Sciatic nerve (tissue), 2 donors: ENCODE data around the gene TNFRSF18. TPM values are rescaled to one million over a fixed set of nuclear protein-coding genes. Genes with fewer than 3 reads are reported as not detected.

ENCODE experiments used
- ATAC-seq: fragments of 200-7000 bp; cut with Tn5 transposase; one replicate; pipeline ENCODE4 v1.9.1; 2020; ENCODE audit warnings: mild to moderate bottlenecking, moderate library complexity
- DNase-seq: peaks from one replicate; pipeline ENCODE4 v3.0.0-alpha.2; 2020; ENCODE audit warnings: low spot score
- intact Hi-C: fragments of 100-400 bp; cut with DNase I; formaldehyde crosslinking; loops from one replicate; pipeline ENCODE4 v1.14.2; 2022
- microRNA-seq: library from miRNA; unstranded; fragments of <30 nt; microRNA quantifications from one replicate; pipeline ENCODE4 v1.2.0, GENCODE V29; 2020
- total RNA-seq: library from RNA; stranded (reverse); fragmentation: NEBNext Ultra II Directional; extraction: Animal tissue kit (Norgen Biotek cat#: 25700); gene quantifications from one replicate; pipeline ENCODE4 v1.2.1, GENCODE V29; 2021
- donor health status: DM: no; HTN: no; CAD: no.
- donor health status: DM: no; HTN: no; CAD: no.

The TNFRSF18 gene
- total RNA-seq, 1 donor from 2014 or later, result 0.58 TPM

DNA sequence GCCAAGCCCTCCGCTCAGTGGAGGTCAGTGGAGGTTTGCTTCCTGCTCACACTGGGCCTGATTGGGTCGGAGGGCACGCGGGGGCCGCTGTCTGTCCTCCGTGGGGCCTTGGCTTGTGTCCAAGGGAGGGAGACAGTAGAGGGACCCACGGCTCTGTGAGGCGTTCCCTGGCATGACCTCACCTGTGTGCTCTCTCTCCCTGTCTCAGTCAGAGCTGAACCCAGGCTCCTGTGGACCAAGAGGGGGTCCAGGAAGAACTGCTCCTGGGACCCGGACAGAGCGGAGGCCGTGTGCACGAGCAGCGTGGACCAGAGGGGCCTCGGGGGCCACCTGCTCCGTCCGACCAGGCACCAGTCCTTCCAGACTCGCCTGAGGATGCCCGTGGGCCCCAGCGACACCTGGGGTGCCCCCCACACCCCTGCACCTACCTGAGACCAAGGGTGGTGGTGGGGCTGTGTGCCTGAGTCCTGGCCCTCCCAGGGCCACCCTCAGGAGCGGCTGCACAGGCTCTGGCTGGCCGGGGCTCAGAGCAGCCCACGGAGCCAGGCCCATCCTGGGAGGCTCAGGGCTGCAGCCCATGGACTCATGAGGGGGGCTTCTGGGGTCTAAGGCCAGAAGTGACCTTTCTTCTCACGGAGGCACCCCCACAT, 46.0 kb downstream of the TNFRSF18 start:
- intact Hi-C loops, result no loop called here
- DNase-seq (no peak), ATAC-seq (no peak)

DNA sequence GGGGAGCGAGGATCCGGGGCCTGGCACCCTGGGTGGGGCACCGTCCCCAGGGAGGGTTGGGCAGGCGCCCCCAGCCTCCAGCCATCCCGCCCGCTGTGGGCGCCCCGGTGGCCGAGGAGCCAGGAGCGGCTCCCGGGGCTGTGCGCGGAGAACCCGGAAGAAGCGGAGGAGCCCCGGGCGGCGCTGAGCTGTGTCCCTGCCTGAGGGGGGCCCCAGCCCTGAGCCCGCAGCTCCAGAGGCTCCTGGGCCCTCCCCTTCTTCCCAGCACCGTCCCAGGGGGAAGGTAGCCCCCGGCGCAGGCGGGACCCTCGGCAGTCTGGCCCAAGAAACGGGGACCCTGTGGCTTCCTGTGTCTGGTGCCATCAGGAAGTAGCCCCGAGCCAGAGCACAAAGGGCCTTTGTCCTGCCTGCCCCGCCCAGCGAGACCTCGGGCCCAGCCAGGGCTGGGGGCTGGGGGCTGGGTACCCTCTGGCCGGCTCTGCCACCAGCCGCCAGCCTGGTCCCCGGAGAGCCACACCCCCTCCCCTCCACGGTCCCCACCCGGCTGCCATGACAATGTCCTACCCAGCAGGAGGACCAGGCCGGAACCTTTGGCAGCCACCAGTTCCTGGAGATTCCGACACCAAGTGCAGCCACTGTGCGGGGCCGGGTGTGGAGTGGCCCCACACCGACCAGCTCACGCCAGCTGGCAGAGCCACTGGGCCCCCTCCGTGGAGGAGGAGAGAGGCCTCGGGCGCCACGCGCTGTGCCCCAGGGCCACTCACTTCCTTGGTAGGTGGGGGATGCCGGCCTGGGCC, 48.3 kb downstream of the TNFRSF18 start:
- DNase-seq (peak; percentile 79), ATAC-seq (peak; percentile 53)
- intact Hi-C loops, result no loop called here

DNA sequence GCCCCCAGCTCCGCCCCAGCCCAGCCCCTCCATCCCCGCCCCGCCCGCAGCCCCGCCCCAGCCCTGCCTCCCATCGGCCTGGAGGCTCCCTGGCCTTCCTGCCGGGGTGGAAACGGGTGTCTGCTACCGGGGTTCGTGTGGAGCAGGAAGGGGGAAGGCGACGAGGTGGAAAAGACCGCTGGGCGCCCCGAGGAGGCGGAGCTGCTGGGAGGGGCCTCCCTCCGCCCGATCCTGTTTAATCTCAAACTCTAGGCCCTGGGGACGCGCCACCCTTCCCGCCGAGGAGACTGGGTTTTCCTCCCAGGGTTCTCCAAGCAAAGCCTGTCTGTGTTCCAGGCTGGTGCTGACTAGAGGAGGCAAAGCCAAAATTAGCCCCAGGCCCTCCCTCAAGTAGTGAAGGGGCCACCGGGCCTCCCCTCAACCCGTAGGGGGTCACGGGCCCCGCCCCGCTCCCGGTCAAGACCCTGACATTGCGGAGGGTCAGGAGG, 48.9 kb downstream of the TNFRSF18 start:
- DNase-seq, result peak; percentile 90
- intact Hi-C loops, result no loop called here

DNA sequence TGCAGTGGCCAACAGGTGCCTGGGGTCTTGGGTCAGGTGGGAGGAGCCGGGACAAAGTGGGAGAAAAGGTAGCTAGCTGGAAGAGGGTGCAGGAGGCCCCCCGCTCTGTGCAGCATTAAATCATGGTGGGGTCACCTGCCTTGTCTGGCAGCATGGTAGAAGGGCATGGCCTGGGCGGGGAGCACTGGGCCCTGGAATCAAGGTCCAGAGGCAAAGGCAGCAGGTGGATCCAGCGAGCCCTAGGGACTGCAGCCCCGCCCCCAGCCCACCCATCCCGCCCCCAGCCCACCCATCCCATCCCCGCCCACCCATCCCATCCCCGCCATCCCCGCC, 49.4 kb downstream of the TNFRSF18 start:
- DNase-seq (no peak), ATAC-seq (peak; percentile 4)
- intact Hi-C loops, result no loop called here

More for the DNA sequence above, 48.9 kb downstream of the TNFRSF18 start:
- ATAC-seq, result peak; percentile 92

DNA sequence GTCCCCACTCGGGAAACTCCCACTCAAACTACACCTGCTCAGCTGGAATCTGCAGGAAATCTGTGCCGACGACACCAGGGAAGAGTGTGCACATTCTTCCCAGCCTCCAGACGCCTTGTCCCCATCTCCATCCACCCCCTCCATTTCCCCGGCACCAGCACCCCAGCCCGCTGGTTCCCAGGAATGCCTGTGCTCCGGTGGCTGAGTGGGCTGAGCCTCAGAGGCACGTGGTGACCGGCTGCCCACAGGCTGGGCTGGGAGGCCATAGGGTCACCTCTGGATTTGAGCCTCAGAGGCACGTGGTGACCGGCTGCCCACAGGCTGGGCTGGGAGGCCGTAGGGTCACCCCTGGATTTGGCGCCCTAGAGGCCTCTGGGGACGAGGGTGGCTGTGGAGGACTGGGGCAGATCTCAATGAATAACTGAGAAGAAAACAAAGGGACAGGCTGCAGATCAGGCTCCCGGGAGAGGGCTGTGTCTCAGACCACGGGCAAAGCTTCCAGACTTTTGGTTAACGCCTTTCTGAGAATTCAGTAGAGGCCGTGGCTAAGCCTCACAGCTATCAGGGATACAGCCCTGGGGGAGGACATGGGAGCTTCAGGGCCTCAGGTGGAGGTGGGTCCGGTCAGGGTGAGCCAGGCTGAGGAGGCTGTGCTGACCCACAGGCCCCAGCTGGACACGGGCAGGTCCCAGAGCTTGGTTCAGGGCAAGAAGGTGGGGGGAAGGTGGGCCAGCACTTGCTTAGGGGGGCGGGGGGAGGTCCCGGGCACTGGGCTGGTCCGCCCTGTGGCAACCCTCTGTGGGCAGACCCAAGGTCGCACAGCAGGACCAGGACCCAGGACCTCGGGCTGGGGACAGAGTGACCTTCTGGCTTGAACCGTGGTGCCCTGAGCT, 50.0 kb downstream of the TNFRSF18 start:
- DNase-seq, result no peak
- intact Hi-C loops, result no loop called here
- peak; percentile 1 for ATAC-seq

DNA sequence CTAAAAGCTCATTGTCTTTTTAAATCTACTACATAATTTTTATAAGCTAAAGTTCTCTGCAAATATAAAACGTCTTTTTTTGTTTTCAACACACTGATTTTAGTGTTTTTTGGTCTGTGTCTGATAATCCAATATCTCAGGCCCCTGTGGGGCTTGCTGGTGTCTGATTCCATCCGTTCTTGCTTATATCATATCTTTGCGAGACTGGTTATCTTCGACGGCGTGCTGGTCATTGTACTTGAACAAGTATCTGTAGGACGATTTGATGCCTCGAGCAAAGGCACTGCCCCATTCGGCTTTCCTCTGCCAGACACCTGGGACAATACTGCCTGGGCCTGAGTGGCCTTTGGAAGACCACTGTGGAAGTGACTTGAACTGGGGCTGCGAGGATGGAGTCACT, 51.1 kb downstream of the TNFRSF18 start:
- no peak for DNase-seq
- intact Hi-C loops, result no loop called here
- ATAC-seq, result no peak

DNA sequence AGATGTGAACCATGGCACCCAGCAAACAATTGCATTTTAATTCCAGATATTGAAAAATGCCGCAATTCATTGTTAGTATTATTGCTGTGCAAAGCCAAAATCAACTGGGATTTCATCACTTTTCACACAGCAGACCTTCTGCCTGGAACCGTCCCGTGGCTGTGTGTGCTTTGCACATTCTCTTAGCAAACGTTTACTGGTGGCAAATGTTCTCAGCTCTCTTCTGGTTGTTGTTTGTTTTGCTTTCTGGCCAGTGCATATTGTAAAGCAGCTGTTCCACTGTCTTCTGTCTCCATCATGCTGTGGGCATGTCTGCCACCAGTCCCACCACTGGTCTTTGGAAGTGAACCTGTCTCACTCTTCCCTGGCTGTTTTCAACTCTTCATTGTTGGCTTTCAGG, 52.5 kb downstream of the TNFRSF18 start:
- DNase-seq, result no peak
- intact Hi-C loops, result no loop called here
- ATAC-seq, result no peak

Small RNA genes lying within 50 kb of the gene (microRNA-seq; reads per million reads assigned to microRNA genes)
- gene MIR200A (22.4 reads per million, percentile 34 among the genes with 10 or more reads in this experiment), gene MIR200B (90.9 reads per million, percentile 55 among the genes with 10 or more reads in this experiment), gene MIR429 (31.5 reads per million, percentile 40 among the genes with 10 or more reads in this experiment)

Other genes starting within 250 kb of the TNFRSF18 start
- 43.7 TPM for gene NOC2L, start 247.3 kb downstream of the TNFRSF18 start, total RNA-seq
- gene KLHL17, start 246.0 kb downstream of the TNFRSF18 start, total RNA-seq, result 10.6 TPM
- gene PLEKHN1, start 240.1 kb downstream of the TNFRSF18 start, total RNA-seq, result 0.40 TPM
- not detected for gene PERM1, start 224.5 kb downstream of the TNFRSF18 start, total RNA-seq
- gene HES4, start 206.5 kb downstream of the TNFRSF18 start, total RNA-seq, result 30.5 TPM
- gene ISG15, start 193.1 kb downstream of the TNFRSF18 start, total RNA-seq, result 18.8 TPM
- gene AGRN, start 186.5 kb downstream of the TNFRSF18 start, total RNA-seq, result 22.0 TPM
- not detected for gene RNF223, start 132.3 kb downstream of the TNFRSF18 start, total RNA-seq
- 12.0 TPM for gene C1orf159, start 90.5 kb downstream of the TNFRSF18 start, total RNA-seq
- 0.71 TPM for gene TTLL10, start 32.7 kb downstream of the TNFRSF18 start, total RNA-seq
- 2.5 TPM for gene TNFRSF4, start 7.6 kb upstream of the TNFRSF18 start, total RNA-seq
- 94.9 TPM for gene SDF4, start 25.4 kb upstream of the TNFRSF18 start, total RNA-seq
- 10.9 TPM for gene B3GALT6, start 25.6 kb upstream of the TNFRSF18 start, total RNA-seq
- 3.5 TPM for gene C1QTNF12, start 40.1 kb upstream of the TNFRSF18 start, total RNA-seq
- 50.5 TPM for gene UBE2J2, start 67.3 kb upstream of the TNFRSF18 start, total RNA-seq
- gene SCNN1D, start 73.8 kb upstream of the TNFRSF18 start, total RNA-seq, result 12.5 TPM
- gene ACAP3, start 101.3 kb upstream of the TNFRSF18 start, total RNA-seq, result 74.7 TPM
- 11.3 TPM for gene PUSL1, start 102.0 kb upstream of the TNFRSF18 start, total RNA-seq
- 111 TPM for gene INTS11, start 118.1 kb upstream of the TNFRSF18 start, total RNA-seq
- 15.7 TPM for gene CPTP, start 118.2 kb upstream of the TNFRSF18 start, total RNA-seq
- gene TAS1R3, start 124.7 kb upstream of the TNFRSF18 start, total RNA-seq, result 0.49 TPM
- 91.4 TPM for gene DVL1, start 142.8 kb upstream of the TNFRSF18 start, total RNA-seq
- 262 TPM for gene MXRA8, start 152.0 kb upstream of the TNFRSF18 start, total RNA-seq
- gene AURKAIP1, start 168.6 kb upstream of the TNFRSF18 start, total RNA-seq, result 58.9 TPM
- 207 TPM for gene CCNL2, start 192.7 kb upstream of the TNFRSF18 start, total RNA-seq
- 75.6 TPM for gene MRPL20, start 200.7 kb upstream of the TNFRSF18 start, total RNA-seq
- gene ANKRD65, start 214.7 kb upstream of the TNFRSF18 start, total RNA-seq, result 11.2 TPM
- gene VWA1, start 229.1 kb upstream of the TNFRSF18 start, total RNA-seq, result 175 TPM
- gene ATAD3C, start 243.1 kb upstream of the TNFRSF18 start, total RNA-seq, result 2.4 TPM